ENCODE measurements around the gene SPRN.

GRCh38 chr10:133401981-133402725, 22.3 kb downstream of the SPRN start:
- TF ChIP-seq EZH2 (IDR thresholded peaks at IDR 0.05; ENCODE audit: borderline replicate concordance, low read length) = no peak
- TF ChIP-seq CTCF (conservative IDR thresholded peaks at IDR 0.05 in 1 of 2, IDR thresholded peaks at IDR 0.05 in 1 of 2; ENCODE audit: extremely low read depth in 1 of 2, insufficient read depth in 1 of 2, low read depth in 1 of 2, low read length in 2 of 2) = no peak
